NCI-H146 treated with DMSO at 0.1 percent for 48 hours (cell line): ENCODE results near the gene CDT1.

ENCODE experiments used
- DNase-seq: peaks from one replicate; lab custom pipeline; 2025; ENCODE audit not compliant: unreplicated experiment; lab: John Stamatoyannopoulos, UW

The CDT1 gene

DNA sequence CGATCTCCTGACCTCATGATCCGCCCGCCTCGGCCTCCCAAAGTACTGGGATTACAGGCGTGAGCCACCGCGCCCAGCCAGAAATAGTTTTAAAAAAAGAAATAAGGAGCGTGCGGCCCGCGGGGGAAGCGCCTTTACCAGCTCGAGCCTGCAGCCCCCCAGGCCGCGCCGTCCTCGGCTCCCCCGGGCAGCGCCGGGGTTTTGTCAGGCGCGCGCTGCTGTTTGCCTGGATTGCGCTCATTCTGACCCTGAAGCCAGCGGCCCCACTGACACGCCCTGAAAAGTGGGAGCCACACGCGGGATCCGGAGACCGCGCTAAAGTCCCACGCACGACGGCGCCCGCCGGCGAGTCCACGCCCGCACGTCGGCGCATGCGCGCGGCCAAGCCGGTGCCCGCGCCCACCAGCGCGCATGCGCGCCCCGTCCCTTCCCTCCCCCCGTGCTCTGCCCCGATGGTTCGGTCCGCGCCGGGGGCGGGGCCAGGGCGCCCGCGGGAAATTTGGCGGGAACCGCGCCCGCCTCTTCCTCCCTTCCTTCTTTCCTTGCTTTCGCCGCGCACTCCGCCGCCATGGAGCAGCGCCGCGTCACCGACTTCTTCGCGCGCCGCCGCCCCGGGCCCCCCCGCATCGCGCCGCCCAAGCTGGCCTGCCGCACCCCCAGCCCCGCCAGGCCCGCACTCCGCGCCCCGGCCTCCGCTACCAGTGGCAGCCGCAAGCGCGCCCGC, at the start of gene CDT1:
Gene CDT1, plus strand, starts transcription at position 526 of the 724 bp plus-strand sequence. Its CDS starts 43 bp downstream, at position 569.
- DNase-seq = peak; percentile 44

DNA sequence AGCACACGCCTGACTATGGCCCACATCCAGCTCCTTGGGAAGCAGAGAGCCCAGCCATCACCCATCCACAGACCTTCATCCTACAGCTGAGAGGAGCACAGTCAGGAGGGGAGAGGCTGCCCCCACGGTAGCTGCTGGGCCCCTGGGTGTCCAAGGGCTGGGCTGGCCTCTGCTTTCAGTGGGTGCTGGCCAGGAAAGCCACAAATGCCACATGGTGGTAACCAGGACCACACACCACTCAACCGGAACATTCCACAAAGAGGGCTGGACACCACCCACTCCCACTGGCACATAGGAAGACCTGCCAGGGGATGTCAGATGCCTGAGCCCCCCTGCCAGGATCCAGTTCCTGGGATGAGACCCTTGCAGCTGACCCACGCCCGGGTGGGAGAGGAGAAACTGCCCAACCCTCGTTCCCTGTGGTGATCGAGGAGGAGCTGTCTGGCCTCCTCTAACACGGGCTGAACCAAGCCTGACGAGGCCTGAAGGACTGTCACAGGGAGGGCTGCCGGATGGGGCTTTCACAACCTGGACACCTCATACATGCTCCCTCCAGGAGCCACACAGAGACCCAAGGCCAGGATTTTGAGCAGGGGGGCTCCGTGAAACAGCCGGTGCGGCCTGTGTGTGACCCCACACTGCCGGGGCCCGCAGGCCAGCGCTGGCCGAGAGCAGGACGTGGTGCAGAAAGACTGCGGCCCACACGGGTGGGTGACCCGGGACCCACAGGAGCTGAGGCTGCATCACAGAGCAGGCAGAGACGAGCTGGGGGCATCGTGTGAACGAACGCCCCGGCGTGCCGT, 49.3 kb upstream of the CDT1 start:
- DNase-seq = no peak

DNA sequence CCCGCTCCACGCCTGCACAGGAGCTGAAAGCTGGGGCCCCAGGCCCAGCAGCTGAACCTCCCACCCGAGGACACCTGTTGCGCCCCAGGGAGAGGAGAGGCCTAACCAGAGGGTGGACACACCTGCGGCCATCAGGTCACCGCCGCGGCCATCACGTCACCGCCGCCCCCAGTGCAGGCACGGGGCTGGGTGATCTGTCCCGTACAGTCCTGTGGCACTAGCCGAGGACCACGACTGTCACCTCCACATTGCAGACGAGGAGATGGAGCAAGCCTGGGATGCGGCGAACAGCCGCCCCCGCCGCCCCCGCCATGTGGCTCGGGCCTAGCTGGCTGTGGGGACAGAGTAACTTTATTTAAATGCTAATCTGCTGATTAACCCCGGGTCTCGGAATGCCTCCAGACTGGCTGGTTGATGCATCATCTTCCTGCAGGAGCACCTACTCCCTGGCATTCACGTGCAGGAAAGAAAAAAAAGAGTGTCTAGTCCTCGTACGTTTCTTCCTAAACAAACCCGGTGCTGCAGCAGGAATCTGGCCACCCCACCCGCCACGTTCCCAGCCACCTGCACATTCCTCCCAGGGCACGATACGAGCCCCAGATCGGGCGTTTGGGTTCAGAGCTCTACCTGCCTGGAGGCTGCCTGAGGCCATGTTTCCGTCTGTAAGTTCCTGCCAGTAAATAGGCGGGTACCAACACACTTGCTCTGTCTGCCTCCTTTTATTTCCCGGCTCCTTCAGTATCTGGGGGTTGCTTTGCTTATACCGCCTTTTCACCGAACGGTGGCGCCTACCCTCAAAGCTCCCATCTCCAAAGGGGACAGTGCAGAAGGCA, 48.5 kb upstream of the CDT1 start:
- no peak for DNase-seq

DNA sequence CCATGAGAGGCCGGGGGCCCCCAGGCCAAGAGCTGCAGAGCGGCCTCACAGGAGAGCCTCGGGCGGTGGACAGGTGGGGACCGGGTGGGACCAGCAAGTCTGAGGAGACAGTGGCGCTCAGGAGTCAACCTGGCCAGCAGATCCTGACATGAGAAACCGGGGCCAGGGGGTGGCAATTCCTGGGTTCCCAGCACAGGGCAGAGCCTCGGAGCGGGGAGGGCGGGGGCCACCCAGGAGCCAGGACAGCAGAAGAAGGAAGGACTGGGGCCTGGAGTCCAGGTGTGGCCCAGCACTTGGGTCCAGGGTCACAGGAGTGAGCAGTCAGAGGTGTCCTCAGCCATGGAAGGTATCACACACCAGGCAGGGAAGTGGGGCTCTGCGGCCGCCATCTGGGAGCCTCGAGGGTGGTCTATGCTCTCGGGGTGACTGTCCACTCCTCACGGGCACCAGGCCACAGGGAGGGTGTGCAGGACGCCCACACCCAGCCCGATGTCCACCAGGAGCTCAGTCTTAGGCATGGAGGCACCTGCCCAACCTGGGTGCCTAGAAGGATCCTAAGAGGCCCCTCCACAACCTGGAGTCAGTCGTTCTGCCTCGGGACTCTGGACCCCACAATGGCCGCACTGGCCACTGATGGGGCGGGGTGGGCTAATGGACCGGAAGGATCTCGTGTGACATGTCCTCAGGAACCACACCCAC, 47.7 kb upstream of the CDT1 start:
- no peak for DNase-seq

DNA sequence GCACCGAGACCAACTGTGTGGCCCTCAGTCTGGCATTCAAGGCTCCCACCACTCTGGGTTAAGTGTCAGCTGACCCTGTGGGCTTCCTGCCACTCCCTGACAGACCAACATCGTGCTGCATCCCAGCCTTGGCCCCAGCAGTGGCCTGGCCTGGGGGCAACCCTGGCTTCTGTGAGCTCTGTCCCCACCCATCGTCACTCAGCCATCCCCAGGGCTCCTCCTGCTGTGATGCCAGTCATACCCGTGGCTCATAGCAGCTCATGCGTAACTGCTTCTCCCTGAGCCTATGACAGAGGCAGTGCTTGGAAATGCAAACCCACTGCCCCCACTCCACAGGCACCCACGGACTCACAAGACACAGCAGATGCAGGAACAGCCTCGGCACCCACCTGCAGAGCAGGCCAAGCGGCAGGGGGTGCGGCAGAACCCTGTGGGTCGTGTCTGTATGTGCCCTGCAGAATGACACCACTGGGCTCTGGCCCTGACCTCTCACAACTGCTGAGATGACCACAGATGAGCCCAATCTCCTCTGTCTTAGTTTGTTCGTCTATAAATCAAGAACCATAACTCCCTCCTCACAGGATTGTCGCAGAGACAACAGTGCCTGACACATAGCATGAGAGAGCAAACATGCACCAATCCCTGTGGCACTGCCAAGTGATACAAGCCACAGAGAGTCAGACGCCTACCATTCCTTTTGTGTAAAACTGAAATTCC, 45.2 kb upstream of the CDT1 start:
- DNase-seq = no peak

DNA sequence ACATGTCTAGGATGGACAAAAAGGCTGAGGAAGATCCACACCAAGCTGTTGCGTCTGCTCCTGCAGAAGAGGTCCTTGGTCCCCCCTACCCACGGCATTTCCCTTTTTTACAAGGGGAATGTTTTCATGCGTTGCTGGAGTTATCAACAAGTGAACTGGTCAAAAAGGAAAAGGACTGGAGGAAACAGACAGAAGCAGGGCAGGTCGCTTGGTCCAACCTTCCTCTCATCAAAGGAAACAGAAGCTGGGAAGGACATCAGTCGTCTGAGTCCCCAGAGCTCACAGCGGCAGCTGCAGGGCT, 44.7 kb upstream of the CDT1 start:
- DNase-seq = no peak

DNA sequence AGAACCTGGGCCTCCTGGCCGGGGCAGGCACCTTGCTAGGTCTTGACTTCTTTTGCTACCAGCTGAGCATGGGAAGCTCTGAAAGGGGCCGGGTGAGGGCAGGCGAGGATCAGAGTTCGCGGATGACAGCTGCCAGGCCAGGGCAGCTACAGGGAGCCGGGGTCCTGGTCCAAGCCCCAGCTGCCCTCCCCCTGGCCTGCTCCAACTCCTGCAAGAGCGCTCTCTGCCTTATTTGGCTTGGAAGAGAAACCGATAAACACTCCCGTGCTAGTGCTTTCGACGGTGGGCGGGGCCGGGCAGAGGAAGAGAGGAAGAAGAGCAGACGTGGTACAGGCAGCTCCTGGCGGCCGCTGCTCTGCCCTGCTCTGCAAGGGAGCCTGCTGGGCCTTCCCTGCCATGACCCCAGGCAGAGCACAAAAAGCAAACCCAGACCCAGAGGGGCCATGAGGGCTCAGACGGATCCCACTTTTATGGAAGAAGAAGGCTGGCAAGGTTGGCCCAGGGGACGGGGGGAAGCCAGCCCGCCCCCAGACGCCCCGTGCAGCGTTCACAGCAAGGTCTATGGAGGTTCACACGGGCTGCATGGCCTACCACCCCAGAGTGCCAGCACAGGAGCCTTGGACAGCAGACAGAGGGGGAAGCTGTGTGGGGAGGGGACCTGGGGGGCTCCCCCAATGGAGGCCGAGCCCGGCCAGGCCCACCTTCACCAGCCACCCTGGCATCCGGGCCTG, 44.2 kb upstream of the CDT1 start:
- DNase-seq = no peak

DNA sequence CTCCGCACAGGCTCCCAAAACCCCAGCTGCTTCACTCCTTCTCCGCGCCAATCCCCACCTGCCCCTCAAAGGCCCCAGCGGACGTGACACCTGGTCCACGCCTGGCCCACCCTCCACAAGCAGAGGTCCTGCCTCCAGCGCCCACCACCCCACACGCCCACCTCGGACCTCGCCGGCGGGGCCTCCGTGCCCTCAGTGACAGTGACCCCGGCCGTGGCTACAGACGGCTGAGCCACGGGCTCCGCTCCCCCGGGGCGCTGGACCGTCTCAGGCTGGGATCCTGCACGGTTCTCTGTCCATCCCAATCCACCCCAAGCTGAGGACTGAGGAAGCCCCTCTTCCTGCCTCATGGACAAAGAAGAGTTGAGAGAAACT, 43.6 kb upstream of the CDT1 start:
- no peak for DNase-seq

DNA sequence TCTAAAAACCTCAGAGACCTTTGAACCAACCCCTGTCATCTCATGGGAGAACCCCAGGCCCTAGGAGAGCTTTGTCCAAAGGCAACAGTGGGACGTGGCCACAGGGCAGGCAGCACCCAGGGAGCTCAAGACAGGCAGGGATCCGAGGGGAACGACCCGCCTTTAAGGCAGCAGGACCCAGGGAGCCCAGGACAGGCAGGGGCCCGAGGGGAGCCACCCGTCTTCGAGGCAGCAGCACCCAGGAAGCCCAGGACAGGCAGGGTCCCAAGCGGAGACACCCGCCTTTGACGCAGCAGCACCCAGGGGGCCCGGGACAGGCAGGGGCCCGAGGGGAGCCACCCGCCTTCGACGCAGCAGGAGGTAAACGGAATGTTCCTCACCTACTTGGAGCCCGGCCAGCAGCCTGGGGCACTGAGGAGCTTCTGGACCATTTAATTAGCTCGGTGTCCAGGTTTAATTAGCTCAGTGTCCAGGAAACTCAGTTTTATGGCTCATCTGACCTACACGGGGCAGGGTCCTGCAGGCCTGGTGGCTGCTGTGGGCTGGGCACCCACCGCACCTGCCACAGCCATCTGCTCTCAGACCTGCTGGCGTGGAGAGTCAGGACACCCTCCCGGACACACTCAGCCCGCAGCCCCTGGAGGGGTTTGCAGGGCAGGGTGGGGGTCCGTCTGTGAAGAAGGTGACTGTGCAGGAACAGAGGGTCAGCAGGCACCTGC, 43.0 kb upstream of the CDT1 start:
- peak; percentile 20 for DNase-seq

DNA sequence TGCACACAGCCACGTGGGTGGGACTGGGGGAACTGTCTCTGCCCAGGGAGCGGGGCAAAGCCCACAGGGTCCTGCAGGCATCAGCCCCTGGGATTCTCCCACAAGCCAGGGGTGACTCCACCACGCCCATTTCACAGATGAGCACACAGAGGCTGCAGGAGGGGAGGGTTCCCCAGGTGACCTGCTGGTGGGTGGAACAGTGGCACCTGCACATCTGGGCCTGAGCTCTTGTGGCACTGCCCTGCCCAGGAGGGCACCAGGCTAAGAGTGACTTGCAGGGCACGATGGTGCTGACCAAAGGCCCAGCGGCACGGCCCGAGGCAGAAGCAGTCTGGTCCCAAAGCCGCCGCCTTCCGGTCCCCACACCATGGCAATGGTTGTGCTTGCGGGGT, 42.5 kb upstream of the CDT1 start:
- DNase-seq = no peak

DNA sequence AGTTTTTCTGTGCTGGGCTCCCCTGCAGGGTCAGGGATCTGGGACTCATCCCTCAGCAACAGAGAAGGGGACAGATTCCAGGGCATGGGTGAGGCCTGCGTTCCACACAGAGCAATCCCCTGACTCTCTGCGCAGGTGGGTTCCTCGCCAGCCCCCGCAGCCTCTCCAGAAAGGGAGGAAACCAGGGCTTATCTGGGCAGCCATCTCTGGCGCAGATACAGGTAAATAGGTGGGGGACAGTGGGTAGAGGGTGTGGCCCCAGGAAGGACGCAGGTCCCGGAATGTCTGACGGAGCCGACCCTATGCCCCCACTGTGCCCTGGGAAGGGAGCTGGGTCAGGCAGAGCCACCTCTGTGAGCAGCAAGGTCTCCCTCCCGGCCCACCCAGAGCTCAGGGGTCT, 41.8 kb upstream of the CDT1 start:
- DNase-seq = no peak

DNA sequence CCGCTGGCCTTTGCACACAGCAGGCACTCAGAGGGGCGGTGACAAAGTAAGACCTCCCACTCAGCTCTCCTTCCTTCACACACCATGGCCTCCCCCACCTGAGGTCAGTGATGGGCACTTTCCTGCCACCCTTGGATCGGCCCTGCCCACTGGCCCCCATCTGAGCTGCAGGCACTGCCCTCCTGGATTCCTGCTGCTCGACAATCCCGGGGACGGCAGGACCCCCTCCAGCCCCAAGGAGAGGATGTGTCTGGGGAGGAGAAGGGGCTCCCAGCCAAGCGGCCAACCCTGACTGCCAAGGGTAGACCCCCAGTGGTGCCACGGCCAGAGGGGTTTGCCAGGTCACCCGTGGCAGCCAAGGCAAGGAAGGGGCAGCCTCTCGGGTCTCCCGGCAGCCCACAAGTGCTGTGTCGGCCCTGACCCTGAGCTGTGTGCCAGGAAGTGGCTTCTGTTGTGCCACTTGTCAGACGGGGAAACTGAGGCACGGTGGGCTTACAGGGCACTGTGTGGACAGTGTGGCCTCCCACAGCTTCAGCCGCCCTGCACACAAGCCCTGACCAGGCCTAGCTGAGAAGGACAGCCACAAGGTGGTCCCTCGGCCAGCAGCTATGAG, 41.2 kb upstream of the CDT1 start:
- DNase-seq = no peak

DNA sequence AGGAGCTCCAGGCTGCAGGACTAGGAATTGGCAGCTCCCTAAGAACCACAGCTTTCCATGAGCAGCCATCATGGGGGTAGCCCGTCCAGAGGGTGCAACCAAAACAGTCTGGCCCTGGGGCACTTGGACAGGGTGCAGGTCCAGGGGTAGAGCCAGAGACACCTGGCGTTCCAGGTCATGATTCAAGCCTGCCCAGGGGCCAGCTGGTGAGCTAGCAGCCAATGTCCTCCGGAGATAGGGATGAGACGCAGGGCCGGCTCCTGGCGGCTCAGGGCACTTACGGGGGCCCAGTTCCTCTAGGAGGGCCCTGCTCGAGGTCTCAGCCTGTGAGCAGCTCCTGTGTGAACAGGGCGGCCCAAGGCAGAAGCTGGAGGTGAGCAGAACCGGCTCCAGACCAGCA, 40.6 kb upstream of the CDT1 start:
- DNase-seq = no peak

DNA sequence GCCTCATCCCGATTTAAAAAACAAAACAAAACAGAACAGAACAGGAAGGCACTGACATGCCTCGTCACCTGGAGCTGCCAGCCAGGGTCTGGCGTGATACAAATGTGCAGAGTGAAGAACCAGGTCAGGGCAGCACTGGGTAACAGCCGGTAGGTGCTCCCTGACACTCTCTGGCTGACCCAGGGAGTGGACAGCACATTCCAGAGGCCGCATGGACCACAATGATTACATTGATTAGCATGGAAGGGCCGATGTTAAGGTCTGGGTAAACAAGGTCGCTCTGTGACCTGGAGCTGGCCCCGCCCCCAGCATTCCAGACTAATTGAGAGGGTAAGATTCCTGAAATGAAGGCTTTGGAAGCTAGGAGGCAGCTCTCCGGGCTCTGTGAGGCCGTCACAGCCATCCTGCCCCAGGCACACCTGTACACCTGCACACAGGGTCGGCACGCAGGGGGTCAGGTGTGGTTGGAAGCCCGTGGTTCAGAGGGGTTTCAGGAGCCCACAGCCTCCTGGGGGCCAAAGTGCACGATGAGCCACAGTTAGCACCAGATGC, 40.0 kb upstream of the CDT1 start:
- no peak for DNase-seq

DNA sequence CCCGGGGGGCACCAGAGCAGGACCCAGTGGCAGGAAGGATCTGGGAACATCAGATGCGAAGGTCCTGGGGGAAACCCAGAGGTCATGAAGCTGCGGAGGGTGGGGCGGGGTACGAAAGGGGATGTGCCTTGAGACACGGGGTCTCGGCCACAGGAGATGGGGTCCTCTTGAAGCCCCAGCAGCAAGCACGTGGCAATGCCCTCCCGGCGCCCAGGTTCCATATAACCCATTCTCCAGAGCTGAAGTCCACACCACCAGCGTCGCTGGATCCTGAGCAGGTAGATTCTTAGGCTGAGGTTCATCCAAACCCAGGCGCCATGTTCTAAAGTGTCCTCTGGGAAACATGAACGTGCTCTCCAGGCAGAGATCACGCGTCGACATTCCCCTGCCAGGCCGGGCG, 39.5 kb upstream of the CDT1 start:
- DNase-seq = no peak

DNA sequence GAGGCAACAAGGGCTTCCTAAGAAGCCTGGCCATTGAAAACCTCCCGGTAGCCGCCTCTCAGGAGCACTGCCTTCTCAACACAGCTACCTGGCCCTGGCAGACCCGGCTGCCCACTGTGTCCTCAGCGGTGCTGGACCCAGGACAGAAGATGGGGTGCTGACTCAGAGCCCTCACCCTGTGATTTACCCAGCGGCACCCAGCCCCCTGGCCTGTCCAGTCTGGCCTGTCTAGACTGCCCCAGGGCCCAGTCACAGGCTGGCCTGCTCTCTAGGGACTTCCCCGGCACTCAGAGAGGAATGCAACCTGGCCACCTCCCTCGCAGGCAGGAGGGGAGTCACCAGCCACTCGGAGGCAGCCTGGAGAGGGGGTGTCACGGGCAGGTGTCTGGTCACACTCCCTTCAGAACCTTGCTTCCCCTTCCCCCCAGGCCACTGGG, 38.7 kb upstream of the CDT1 start:
- no peak for DNase-seq

DNA sequence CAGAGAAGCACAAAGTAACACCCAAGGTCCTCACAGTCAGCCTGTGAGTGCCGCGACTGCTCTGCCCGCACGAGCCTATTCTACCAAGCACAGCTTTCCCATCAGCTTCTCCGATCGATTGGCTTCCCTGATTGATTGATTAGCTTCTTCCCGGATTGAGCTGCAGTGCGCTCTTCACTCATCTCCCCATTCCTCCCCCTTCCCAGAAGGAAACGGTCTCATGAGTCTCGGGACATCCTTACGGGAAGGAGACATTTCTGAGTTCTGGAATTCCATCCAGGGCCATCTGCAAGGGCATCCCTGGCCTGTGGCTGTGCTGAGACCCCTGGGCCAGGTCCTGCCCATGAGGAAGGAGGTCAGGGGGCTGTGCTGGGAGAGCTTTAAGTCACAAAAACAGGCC, 36.6 kb upstream of the CDT1 start:
- no peak for DNase-seq

DNA sequence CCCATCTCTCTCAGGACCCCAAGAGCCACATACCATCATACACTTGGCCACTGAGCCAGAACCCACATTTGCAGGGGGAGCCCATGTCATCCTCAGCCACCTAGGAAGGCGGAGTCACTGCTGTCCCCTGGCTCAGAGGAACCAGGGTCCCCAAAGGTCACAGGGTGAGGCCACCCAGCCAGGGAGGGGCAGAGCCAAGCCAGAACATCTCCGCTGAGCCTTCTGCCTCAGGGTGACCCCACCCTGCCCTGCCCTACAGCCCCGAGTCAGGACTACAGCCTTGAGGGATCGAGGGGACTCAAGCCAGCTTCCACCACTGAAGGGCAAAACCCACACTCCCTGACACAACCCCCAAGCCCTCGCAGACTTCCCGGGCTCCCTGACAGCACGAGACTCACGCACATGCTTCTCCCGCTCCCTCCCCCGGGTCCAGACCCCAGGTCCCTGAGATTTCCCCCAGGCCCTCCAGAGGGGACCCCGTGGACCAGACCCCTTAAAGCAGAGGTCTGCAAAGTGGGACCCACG, 36.0 kb upstream of the CDT1 start:
- no peak for DNase-seq
